Measurements from ENCODE around the gene ZBTB3.

GRCh38 chr11:62709247-62710000 lies 44.5 kb downstream of the ZBTB3 start:
- TF ChIP-seq, protein P1, sequence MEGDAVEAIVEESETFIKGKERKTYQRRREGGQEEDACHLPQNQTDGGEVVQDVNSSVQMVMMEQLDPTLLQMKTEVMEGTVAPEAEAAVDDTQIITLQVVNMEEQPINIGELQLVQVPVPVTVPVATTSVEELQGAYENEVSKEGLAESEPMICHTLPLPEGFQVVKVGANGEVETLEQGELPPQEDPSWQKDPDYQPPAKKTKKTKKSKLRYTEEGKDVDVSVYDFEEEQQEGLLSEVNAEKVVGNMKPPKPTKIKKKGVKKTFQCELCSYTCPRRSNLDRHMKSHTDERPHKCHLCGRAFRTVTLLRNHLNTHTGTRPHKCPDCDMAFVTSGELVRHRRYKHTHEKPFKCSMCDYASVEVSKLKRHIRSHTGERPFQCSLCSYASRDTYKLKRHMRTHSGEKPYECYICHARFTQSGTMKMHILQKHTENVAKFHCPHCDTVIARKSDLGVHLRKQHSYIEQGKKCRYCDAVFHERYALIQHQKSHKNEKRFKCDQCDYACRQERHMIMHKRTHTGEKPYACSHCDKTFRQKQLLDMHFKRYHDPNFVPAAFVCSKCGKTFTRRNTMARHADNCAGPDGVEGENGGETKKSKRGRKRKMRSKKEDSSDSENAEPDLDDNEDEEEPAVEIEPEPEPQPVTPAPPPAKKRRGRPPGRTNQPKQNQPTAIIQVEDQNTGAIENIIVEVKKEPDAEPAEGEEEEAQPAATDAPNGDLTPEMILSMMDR (IDR thresholded peaks at IDR 0.05): no peak
- no peak for TF ChIP-seq POLR2A (IDR thresholded peaks at IDR 0.05)
